H1 (cell line): ENCODE data around the gene DARS1. TPM values are rescaled to one million over a fixed set of nuclear protein-coding genes. Genes with fewer than 3 reads are reported as not detected.

Experiments
- CTCF ChIA-PET: fragments of 300-600 bp; sonication (Branson Sonifier 250); formaldehyde crosslinking; loops from one replicate; lab custom pipeline; 2021; ENCODE audit not compliant: partially characterized antibody; lab: Charles Lee
- POLR2A ChIA-PET: fragments of 300-600 bp; sonication (Branson Sonifier 250); formaldehyde crosslinking; loops from one replicate; lab custom pipeline; 2021; ENCODE audit warnings: inconsistent platforms; ENCODE audit not compliant: partially characterized antibody; lab: Charles Lee
- DNase-seq, 2 experiments: peaks; one replicate each; pipeline versions ENCODE4 v3.0.0 to v3.0.0-alpha.2; 2010 to 2022; ENCODE audit warnings: low spot score in 2 of 2, low read depth in 1 of 2, mixed read lengths in 1 of 2
- FAIRE-seq: peaks from 2 replicates; lab custom pipeline; 2011; peaks lifted over from hg19 to GRCh38; lab: Jason Lieb, UNC
- H2AFZ ChIP-seq: 2 replicates; pipeline ENCODE4 v1.8.1; 2012; ENCODE audit warnings: low read length, inconsistent platforms
- H2AK5ac ChIP-seq: 2 replicates; pipeline ENCODE4 v1.6.1; 2013; ENCODE audit warnings: low read depth, low read length
- H2BK120ac ChIP-seq: replicated peaks from 2 replicates; pipeline ENCODE3; 2013; ENCODE audit warnings: low read depth, low read length, inconsistent platforms
- H2BK12ac ChIP-seq: 2 replicates; pipeline ENCODE4 v1.6.1; 2013; ENCODE audit warnings: low read depth, low read length
- H2BK15ac ChIP-seq: 2 replicates; pipeline ENCODE4 v1.6.1; 2013; ENCODE audit warnings: low read length
- H2BK20ac ChIP-seq: 2 replicates; pipeline ENCODE4 v1.6.1; 2013; ENCODE audit warnings: low read length
- H2BK5ac ChIP-seq: 2 replicates; pipeline ENCODE4 v1.6.1; 2013; ENCODE audit warnings: low read depth, low read length
- H3K14ac ChIP-seq: 2 replicates; pipeline ENCODE4 v1.6.1; 2013; ENCODE audit warnings: inconsistent platforms; ENCODE audit not compliant: insufficient read length
- H3K18ac ChIP-seq: 2 replicates; pipeline ENCODE4 v1.6.1; 2013; ENCODE audit warnings: low read length; ENCODE audit errors: extremely low read depth
- H3K23ac ChIP-seq: 2 replicates; pipeline ENCODE4 v1.6.1; 2013; ENCODE audit warnings: inconsistent platforms; ENCODE audit not compliant: insufficient read length
- H3K23me2 ChIP-seq: 2 replicates; pipeline ENCODE4 v1.6.1; 2013; ENCODE audit warnings: low read depth, low read length
- H3K27ac ChIP-seq: 2 replicates; pipeline ENCODE4 v1.6.1; 2011; ENCODE audit warnings: low read depth, low read length, inconsistent platforms
- H3K27me3 ChIP-seq, 4 experiments: replicated peaks in 1 of 4; 1 replicate in 1 of 4; 2 replicates in 3 of 4; pipeline versions ENCODE4 v1.6.1 to v1.8.1; 2011 to 2013; ENCODE audit warnings: low read length in 3 of 4, mild to moderate bottlenecking in 3 of 4, inconsistent platforms in 2 of 4, mixed read lengths in 2 of 4, moderate library complexity in 1 of 4; ENCODE audit not compliant: control insufficient read depth in 3 of 4, insufficient read depth in 3 of 4; ENCODE audit errors: extremely low read depth in 1 of 4
- H3K36me3 ChIP-seq, 4 experiments: 2 replicates each; pipeline versions ENCODE4 v1.6.1 to v1.8.1; 2011 to 2013; ENCODE audit warnings: mild to moderate bottlenecking in 4 of 4, low read length in 3 of 4, moderate library complexity in 2 of 4, control low read depth in 1 of 4, inconsistent platforms in 1 of 4; ENCODE audit not compliant: insufficient read depth in 4 of 4, control insufficient read depth in 2 of 4
- H3K4ac ChIP-seq: replicated peaks from 2 replicates; pipeline ENCODE3; 2013; ENCODE audit warnings: low read length, low read depth, mixed read lengths, inconsistent platforms; ENCODE audit not compliant: insufficient read length
- H3K4me1 ChIP-seq, 4 experiments: replicated peaks in 1 of 4; 1 replicate in 1 of 4; 2 replicates in 3 of 4; pipeline versions ENCODE4 v1.6.1 to v1.8.1; 2011 to 2013; ENCODE audit warnings: low read length in 3 of 4, inconsistent platforms in 2 of 4, mixed read lengths in 1 of 4; ENCODE audit not compliant: insufficient read depth in 4 of 4, control insufficient read depth in 3 of 4
- H3K4me2 ChIP-seq, 2 experiments: 2 replicates each; pipeline versions ENCODE4 v1.6.1 to v1.8.1; 2011 to 2013; ENCODE audit warnings: low read depth in 2 of 2, low read length in 2 of 2, control low read depth in 1 of 2, inconsistent platforms in 1 of 2, mild to moderate bottlenecking in 1 of 2; ENCODE audit not compliant: insufficient read depth in 1 of 2
- H3K4me3 ChIP-seq, 4 experiments: fragments of 200-600, 300-600 bp in 1 of 4; sonication (generic), shearing (Covaris generic), sonication (Bioruptor Twin) in 1 of 4; 2 replicates each; pipeline versions ENCODE4 v1.5.1 to v1.8.1; 2011 to 2016; ENCODE audit warnings: low read length in 4 of 4, low read depth in 3 of 4, control low read depth in 2 of 4, inconsistent platforms in 2 of 4, mild to moderate bottlenecking in 2 of 4, mixed read lengths in 1 of 4, moderate library complexity in 1 of 4; ENCODE audit not compliant: insufficient read depth in 2 of 4; ENCODE audit errors: extremely low read depth in 1 of 4
- H3K56ac ChIP-seq: replicated peaks from 2 replicates; pipeline ENCODE3; 2013; ENCODE audit warnings: low read depth, mild to moderate bottlenecking, mixed read lengths, low read length, inconsistent platforms; ENCODE audit not compliant: insufficient read length
- H3K79me1 ChIP-seq: 2 replicates; pipeline ENCODE4 v1.6.1; 2013; ENCODE audit warnings: low read depth, low read length, control low read depth
- H3K79me2 ChIP-seq, 2 experiments: 2 replicates each; pipeline versions ENCODE4 v1.6.1 to v1.8.1; 2012 to 2013; ENCODE audit warnings: low read length in 2 of 2, mild to moderate bottlenecking in 2 of 2, inconsistent platforms in 1 of 2; ENCODE audit not compliant: insufficient read depth in 2 of 2, control insufficient read depth in 1 of 2
- H3K9ac ChIP-seq, 4 experiments: replicated peaks in 1 of 4; 1 replicate in 1 of 4; 2 replicates in 3 of 4; pipeline versions ENCODE4 v1.6.1 to v1.8.1; 2011 to 2013; ENCODE audit warnings: low read depth in 3 of 4, low read length in 3 of 4, control low read depth in 2 of 4, mild to moderate bottlenecking in 2 of 4, moderate library complexity in 2 of 4, inconsistent platforms in 1 of 4; ENCODE audit errors: extremely low read depth in 1 of 4
- H3K9me3 ChIP-seq, 2 experiments: 2 replicates each; pipeline versions ENCODE4 v1.6.1 to v1.8.1; 2012 to 2013; ENCODE audit warnings: mild to moderate bottlenecking in 2 of 2, moderate library complexity in 2 of 2, control low read depth in 1 of 2, inconsistent platforms in 1 of 2, low read depth in 1 of 2, low read length in 1 of 2, mixed read lengths in 1 of 2; ENCODE audit not compliant: insufficient read depth in 2 of 2
- H4K20me1 ChIP-seq, 2 experiments: replicated peaks in 1 of 2; 2 replicates each; pipeline versions ENCODE3 to v1.8.1; 2011 to 2013; ENCODE audit warnings: inconsistent platforms in 2 of 2, low read length in 2 of 2, mild to moderate bottlenecking in 1 of 2; ENCODE audit not compliant: insufficient read depth in 2 of 2, control insufficient read depth in 1 of 2
- H4K5ac ChIP-seq: 2 replicates; pipeline ENCODE4 v1.6.1; 2013; ENCODE audit warnings: low read length, low read depth, mixed read lengths, inconsistent platforms; ENCODE audit not compliant: insufficient read length
- H4K8ac ChIP-seq: 2 replicates; pipeline ENCODE4 v1.8.0; 2013; ENCODE audit warnings: mild to moderate bottlenecking, moderate library complexity, low read length, inconsistent platforms; ENCODE audit not compliant: insufficient read depth; ENCODE audit errors: extremely low read depth
- H4K91ac ChIP-seq: replicated peaks from 2 replicates; pipeline ENCODE3; 2013; ENCODE audit warnings: low read length, mixed read lengths, inconsistent platforms; ENCODE audit not compliant: insufficient read length
- CREB1 ChIP-seq: IDR thresholded peaks from 2 replicates; pipeline ENCODE4 v1.6.1; 2012; ENCODE audit warnings: inconsistent platforms
- SP1 ChIP-seq: IDR thresholded peaks from 2 replicates; pipeline ENCODE4 v1.6.1; 2011; ENCODE audit warnings: low read depth, low read length
- WGBS, 2 experiments: shearing (Covaris generic) in 1 of 2; methylation state at CpG; one replicate each; pipeline versions ENCODE4 v1.1.6 to v1.1.7; 2013 to 2015; ENCODE audit warnings: low lambda C conversion rate in 2 of 2, mixed read lengths in 2 of 2, inconsistent platforms in 1 of 2, low coverage in 1 of 2, missing lambda C conversion rate in 1 of 2; ENCODE audit not compliant: insufficient replicate concordance in 2 of 2, insufficient coverage in 1 of 2, insufficient read length in 1 of 2; ENCODE audit errors: extremely low coverage in 1 of 2, missing lambda C conversion rate in 1 of 2; 5-methylcytosine and 5-hydroxymethylcytosine counted together
- polyA plus RNA-seq, 7 experiments: library from polyadenylated mRNA; depleted of rRNA in 3 of 7; stranded (reverse) in 5 of 7; unstranded in 2 of 7; fragments of >200 nt in 5 of 7; fragments of 200-250 nt in 2 of 7; gene quantifications; 1 replicate in 5 of 7; 2 replicates in 1 of 7; 4 replicates in 1 of 7; pipeline versions ENCODE4 v1.2.1 to v1.2.3, GENCODE V29; 2011 to 2013; ENCODE audit warnings: missing spikeins in 2 of 7, mixed read lengths in 2 of 7
- total RNA-seq: library from RNA; stranded (reverse); fragmentation: NEBNext Ultra II Directional; extraction: Animal tissue kit (Norgen Biotek cat#: 25700); gene quantifications from 2 replicates; pipeline ENCODE4 v1.2.1, GENCODE V29; 2021

DARS1 gene
- total and polyA plus RNA-seq, 2 of the 8 experiments (the other 6 are each of a cell fraction or from before 2014, with no cell fraction given) = 61.7 to 85.9 TPM

DNA sequence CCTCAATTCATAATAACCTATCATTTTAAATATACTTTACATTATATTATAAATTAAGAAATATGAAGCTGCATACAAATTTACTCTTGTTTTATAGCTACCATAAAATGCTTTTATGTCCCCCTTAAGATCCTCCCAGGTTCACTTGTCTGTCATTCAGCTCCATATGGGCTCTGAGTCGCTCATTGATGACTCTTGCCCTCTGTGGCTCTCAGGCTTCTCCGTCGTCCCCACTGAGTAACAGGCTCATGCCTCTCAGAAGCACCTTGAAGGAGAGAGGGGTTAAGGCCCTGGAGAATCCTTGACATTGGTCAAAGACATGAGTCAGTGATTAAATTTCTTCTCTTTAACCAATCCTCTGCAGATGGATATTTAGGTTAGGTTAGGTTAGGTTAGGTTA, 103.0 kb downstream of the DARS1 start:
- no peak overlapping the region for H2BK5ac ChIP-seq
- H3K4ac ChIP-seq = no peak overlapping the region
- FAIRE-seq (no peak), DNase-seq (no peak)
- no peaks in the 10 kb centered on the region for H3K79me2 ChIP-seq
- no peak overlapping the region for H3K4me3 ChIP-seq
- H4K8ac ChIP-seq = no peak overlapping the region
- no peak overlapping the region for H2BK15ac ChIP-seq
- no peak overlapping the region for H2BK12ac ChIP-seq
- no peaks in the 10 kb centered on the region for H3K9me3 ChIP-seq
- H3K79me1 ChIP-seq = no peaks in the 10 kb centered on the region
- no peak overlapping the region for H4K5ac ChIP-seq
- H4K20me1 ChIP-seq = no peaks in the 10 kb centered on the region
- no peak overlapping the region for H3K4me2 ChIP-seq
- H3K18ac ChIP-seq = no peak overlapping the region
- no peaks in the 10 kb centered on the region for H3K36me3 ChIP-seq
- H2BK20ac ChIP-seq = no peak overlapping the region
- CTCF ChIA-PET = interaction anchor here (0.7 to 1.0 kb wide), 2 partner anchors 31 to 85 kb away, joined by 3 to 4 read pairs; no protein-coding TSS in a partner anchor
- no peak overlapping the region for H3K23ac ChIP-seq
- H3K9ac ChIP-seq = no peak overlapping the region
- H3K23me2 ChIP-seq = no peaks in the 10 kb centered on the region
- H4K91ac ChIP-seq = no peak overlapping the region
- WGBS, 2 experiments = 79% methylated on average over 3 of the region's 3 CpGs; no CpG with 5 or more reads in 1 of the 2 experiments
- no peak overlapping the region for H3K56ac ChIP-seq
- POLR2A ChIA-PET = interaction anchor here (0.6 to 0.7 kb wide), 2 partner anchors 73 to 121 kb away, joined by 3 read pairs; no protein-coding TSS in a partner anchor
- H3K27ac ChIP-seq = no peak overlapping the region
- peak overlapping the region; percentile 26; the same call in 1 of the 2 replicates for H2AFZ ChIP-seq
- no peak overlapping the region for H2AK5ac ChIP-seq
- H3K14ac ChIP-seq = no peak overlapping the region
- H3K27me3 ChIP-seq = no peaks in the 10 kb centered on the region
- TF ChIP-seq CREB1 (0 out of 2 replicates have a peak, but pooled peaks have one; percentile 34), SP1 (no peak)
- TF ChIP-seq, all 59 proteins: peak for 1
- peaks cover 0 to 4% (median 2%) of the 10 kb centered on the region in 4 experiments; a peak in 3 of 7 replicates for H3K4me1 ChIP-seq
- H2BK120ac ChIP-seq = no peak overlapping the region
